ENCODE results near the gene BRME1. TPM values are rescaled to one million over a fixed set of nuclear protein-coding genes. Genes with fewer than 3 reads are reported as not detected.
A peak's percentile ranks its signal among the peaks of the same experiment; 100 is the strongest.

BRME1 gene
- total RNA-seq, 1 donor from 2014 or later, result 0.49 TPM

DNA sequence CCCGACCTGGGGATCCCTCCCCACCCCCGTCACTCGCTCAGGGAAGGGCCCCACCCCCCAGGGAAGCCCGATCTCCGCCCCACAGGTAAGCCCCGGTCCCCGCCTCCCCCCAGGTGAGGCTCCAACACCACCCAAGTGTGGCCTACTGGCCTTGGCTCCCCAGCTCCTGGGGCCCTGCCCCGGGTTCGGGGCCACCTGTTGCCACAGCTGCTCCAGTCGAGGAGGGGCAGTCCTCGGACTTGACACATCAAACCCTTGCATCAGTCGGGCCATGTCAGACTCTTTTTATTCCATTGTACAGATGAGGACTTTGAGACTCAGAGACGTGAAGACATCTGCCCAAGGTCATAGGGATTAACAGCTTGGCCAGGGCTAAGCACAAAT is 596 bp upstream of the BRME1 start:
- Histone ChIP-seq H3K27me3 (peaks cover 10% of the 10 kb centered on the region), H3K4me1 (no peaks in the 10 kb centered on the region), H3K79me2 (ENCODE audit: low read depth) (no peaks in the 10 kb centered on the region), H3K36me3 (no peaks in the 10 kb centered on the region), H3K9ac (no peak overlapping the region), H3F3A (ENCODE audit: low read depth) (no peaks in the 10 kb centered on the region), H3K9me3 (ENCODE audit: low read depth) (no peaks in the 10 kb centered on the region), H4K20me1 (ENCODE audit: low read depth) (no peaks in the 10 kb centered on the region), H3K4me3 (peak overlapping the region; percentile 71), H3K4me2 (peak overlapping the region; percentile 83), H3K27ac (no peak overlapping the region), H2AFZ (replicated peaks) (peak overlapping the region; percentile 85)
- no peaks in the 10 kb centered on the region for H3K27me3 Mint-ChIP-seq (ENCODE audit: insufficient read depth, low read depth)
- TF ChIP-seq EZH2 (IDR thresholded peaks at IDR 0.05) (no peak), EZH2phosphoT487 (IDR thresholded peaks at IDR 0.05) (no peak)
- TF ChIP-seq, protein P1, sequence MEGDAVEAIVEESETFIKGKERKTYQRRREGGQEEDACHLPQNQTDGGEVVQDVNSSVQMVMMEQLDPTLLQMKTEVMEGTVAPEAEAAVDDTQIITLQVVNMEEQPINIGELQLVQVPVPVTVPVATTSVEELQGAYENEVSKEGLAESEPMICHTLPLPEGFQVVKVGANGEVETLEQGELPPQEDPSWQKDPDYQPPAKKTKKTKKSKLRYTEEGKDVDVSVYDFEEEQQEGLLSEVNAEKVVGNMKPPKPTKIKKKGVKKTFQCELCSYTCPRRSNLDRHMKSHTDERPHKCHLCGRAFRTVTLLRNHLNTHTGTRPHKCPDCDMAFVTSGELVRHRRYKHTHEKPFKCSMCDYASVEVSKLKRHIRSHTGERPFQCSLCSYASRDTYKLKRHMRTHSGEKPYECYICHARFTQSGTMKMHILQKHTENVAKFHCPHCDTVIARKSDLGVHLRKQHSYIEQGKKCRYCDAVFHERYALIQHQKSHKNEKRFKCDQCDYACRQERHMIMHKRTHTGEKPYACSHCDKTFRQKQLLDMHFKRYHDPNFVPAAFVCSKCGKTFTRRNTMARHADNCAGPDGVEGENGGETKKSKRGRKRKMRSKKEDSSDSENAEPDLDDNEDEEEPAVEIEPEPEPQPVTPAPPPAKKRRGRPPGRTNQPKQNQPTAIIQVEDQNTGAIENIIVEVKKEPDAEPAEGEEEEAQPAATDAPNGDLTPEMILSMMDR (IDR thresholded peaks at IDR 0.05), result no peak
- H3K4me3 Mint-ChIP-seq, result peak overlapping the region; percentile 85
- no peak for DNase-seq (ENCODE audit: low spot score)
- H3K27ac Mint-ChIP-seq, result no peak overlapping the region
- H3K4me1 Mint-ChIP-seq, result peaks cover 9% of the 10 kb centered on the region
- H3K36me3 Mint-ChIP-seq, result peaks cover 6% of the 10 kb centered on the region
- no peaks in the 10 kb centered on the region for H3K9me3 Mint-ChIP-seq

DNA sequence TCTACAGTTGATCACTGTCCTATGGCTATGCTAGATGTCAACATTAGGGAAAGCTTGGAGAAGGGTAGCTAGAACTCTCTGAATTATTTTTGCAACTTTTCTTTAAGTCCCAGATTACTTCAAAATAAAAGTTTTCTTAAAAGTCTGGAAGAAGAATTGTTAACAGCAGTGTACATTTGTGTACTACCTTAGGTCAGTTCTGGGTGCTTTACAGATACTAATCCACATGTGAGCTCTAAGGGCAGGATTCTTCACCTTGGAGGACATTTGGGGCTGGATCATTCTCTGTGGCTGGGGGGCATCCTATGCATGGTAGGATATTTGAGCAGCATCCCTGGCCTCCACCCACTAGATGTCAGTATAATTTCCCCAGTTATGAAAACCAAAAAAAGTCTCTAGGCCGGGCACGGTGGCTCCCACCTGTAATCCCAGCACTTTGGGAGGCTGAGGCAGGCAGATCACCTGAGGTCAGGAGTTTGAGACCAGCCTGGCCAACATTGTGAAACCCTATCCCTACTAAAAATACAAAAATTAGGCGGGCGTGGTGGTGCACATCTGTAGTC is 2.8 kb downstream of the BRME1 start:
- Histone ChIP-seq H3K79me2 (ENCODE audit: low read depth) (no peaks in the 10 kb centered on the region), H2AFZ (replicated peaks) (no peak overlapping the region), H3K27me3 (peaks cover 10% of the 10 kb centered on the region), H3K9me3 (ENCODE audit: low read depth) (no peaks in the 10 kb centered on the region), H3K36me3 (no peaks in the 10 kb centered on the region), H3F3A (ENCODE audit: low read depth) (no peaks in the 10 kb centered on the region), H3K4me3 (no peak overlapping the region), H4K20me1 (ENCODE audit: low read depth) (no peaks in the 10 kb centered on the region), H3K27ac (no peak overlapping the region), H3K4me1 (no peaks in the 10 kb centered on the region), H3K4me2 (no peak overlapping the region), H3K9ac (no peak overlapping the region)
- H3K36me3 Mint-ChIP-seq, result no peaks in the 10 kb centered on the region
- TF ChIP-seq, protein P1 (IDR thresholded peaks at IDR 0.05), result peak; percentile 34
- TF ChIP-seq EZH2 (IDR thresholded peaks at IDR 0.05), result no peak
- H3K9me3 Mint-ChIP-seq, result no peaks in the 10 kb centered on the region
- H3K27ac Mint-ChIP-seq, result no peak overlapping the region
- peaks cover 2% of the 10 kb centered on the region for H3K27me3 Mint-ChIP-seq (ENCODE audit: insufficient read depth, low read depth)
- peaks cover 11% of the 10 kb centered on the region for H3K4me1 Mint-ChIP-seq
- no peak for DNase-seq (ENCODE audit: low spot score)
- H3K4me3 Mint-ChIP-seq, result no peak overlapping the region

DNA sequence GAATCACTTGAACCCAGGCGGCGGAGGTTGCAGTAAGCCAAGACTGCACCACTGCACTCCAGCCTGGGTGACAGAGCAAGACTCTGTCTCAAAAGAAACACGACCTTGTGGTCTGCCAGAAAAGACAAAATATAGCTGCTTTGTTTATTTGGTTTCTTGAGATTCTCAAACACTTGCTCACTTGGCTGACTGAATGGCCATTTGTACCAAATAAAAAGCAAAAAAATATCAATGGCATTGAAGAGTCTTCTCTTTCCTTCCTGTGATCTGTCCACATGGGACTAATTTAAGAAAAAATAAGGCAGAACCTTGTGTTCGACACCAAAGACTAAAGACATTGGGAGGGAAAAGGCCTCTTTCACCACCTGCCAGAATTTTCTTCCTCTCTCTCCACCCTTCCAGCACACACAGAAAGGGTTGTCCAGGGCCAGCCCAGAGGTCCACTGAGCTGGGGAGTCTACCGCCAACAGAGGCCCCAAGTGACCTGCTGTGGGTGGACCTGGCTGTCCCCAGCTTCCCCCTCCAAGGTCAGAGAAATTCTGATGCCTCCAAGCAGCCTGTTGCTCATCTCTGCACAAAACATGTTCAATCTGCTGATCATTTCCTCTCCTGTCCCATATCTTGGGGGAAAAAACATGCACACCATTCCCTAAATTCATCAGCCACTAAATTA is 5.9 kb downstream of the BRME1 start:
- peaks cover 2% of the 10 kb centered on the region for H3K4me1 Mint-ChIP-seq
- no peak overlapping the region for H3K4me3 Mint-ChIP-seq
- no peak overlapping the region for H3K27ac Mint-ChIP-seq
- no peaks in the 10 kb centered on the region for H4K20me1 ChIP-seq (ENCODE audit: low read depth)
- no peaks in the 10 kb centered on the region for H3K79me2 ChIP-seq (ENCODE audit: low read depth)
- no peaks in the 10 kb centered on the region for H3K9me3 ChIP-seq (ENCODE audit: low read depth)
- no peak overlapping the region for H3K9ac ChIP-seq
- no peaks in the 10 kb centered on the region for H3F3A ChIP-seq (ENCODE audit: low read depth)
- H3K27me3 Mint-ChIP-seq (ENCODE audit: insufficient read depth, low read depth), result peaks cover 5% of the 10 kb centered on the region
- TF ChIP-seq, protein P1 (IDR thresholded peaks at IDR 0.05), result no peak
- TF ChIP-seq EZH2phosphoT487 (IDR thresholded peaks at IDR 0.05) (no peak), EZH2 (IDR thresholded peaks at IDR 0.05) (no peak)
- no peak for DNase-seq (ENCODE audit: low spot score)
- H3K36me3 ChIP-seq, result no peaks in the 10 kb centered on the region
- peaks cover 4% of the 10 kb centered on the region for H3K27me3 ChIP-seq
- H3K4me3 ChIP-seq, result no peak overlapping the region
- H3K36me3 Mint-ChIP-seq, result no peaks in the 10 kb centered on the region
- H3K4me1 ChIP-seq, result no peaks in the 10 kb centered on the region
- H3K9me3 Mint-ChIP-seq, result no peaks in the 10 kb centered on the region
- no peak overlapping the region for H3K27ac ChIP-seq
- no peak overlapping the region for H3K4me2 ChIP-seq
- no peak overlapping the region for H2AFZ ChIP-seq (replicated peaks)

Data from neural progenitor cell (in vitro differentiated cells).